Activated T-helper 1 cell treated with anti-CD3 and anti-CD28 coated beads, Interleukin-2, amount 50 U/mL, for 16 hours (primary cell): ENCODE data around the gene FBN3.
"Not testable (repeated sequence)": the region's sequence is repeated elsewhere in the genome, so short reads cannot be mapped to it uniquely, and the experiment has no call there.

Experiments
- DNase-seq, 2 donors: peaks; one replicate each; pipeline ENCODE4 v3.0.0-alpha.2; 2020; ENCODE audit warnings: low read depth in 1 of 2, low spot score in 1 of 2

FBN3 gene

DNA sequence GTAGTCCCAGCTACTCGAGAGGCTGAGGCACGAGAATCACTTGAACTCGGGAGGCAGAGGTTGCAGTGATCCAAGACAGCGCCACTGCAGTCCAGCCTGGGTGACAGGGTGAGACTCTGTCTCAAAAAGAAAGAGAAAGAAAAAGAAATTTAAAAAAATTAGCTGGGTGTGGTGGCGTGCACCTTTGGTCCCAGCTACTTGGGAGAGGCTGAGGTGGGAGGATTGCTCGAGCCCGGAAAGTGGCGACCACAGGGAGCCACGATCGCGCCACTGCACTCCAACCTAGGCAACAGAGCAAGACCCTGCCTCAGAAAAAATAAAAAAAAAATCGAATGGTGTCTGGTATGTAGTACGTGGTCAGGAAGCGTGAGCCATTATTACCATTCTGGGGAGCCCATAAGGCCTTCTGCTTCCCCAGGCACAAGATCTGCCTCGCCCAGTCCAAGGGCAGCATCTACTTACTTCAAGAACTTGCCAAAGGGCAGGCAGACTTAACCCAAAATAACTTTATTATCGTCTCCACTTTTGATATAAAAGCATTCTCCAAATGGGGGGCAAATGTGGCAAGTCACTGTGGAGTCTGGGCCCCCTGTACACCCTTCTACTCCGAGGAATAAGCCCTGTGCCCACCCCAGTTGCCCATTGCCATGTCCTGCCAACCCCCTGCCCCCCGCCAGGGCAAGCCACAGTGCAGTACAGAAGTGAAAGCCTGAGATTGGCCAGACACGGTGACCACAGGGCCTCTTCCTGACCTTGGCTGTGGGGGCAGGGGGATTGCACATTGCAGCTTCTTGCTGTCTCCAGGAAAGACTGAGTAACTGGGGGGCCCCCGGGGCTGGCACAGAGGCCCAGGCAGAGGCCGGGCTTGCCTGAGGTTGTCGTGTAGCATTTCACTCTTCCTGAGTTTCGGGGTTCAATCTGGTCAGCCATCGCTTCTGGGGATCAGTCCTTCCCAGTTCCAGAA lies 84.2 kb downstream of the FBN3 start:
- DNase-seq, result no peak

DNA sequence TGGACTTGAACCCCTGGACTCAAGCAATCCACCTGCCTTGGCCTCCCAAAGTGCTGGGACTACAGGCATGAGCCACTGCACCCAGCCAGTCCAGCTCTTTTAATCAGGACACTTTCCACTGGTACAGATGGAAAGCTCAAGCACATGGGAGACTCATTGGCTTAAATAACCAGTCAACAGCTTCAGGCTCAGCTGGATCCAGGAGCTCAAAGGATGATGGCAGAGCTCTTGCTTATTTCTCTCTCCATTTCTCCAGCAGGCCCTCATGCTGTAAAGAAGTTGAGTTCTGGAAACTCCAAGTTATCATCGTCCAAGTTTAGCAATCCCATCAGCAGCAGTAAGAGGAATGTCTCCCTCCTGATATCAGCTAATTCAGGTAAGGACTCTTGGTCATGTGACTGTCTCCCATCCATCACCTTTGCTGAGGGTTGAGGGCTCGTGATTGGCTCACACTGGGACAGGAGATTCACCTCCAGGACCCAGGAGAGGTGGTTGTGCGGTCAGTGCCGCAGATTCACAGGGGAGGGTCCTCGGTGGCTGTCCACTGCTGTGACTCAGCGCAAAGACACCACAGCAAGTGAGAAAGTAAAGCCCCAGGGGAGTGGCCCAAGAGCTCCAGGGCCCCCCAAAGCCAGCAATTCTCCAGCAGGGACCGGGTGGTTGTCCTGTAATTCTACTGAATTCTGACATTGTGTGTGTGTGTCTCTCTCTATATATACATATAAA lies 91.7 kb downstream of the FBN3 start:
- no peak for DNase-seq

DNA sequence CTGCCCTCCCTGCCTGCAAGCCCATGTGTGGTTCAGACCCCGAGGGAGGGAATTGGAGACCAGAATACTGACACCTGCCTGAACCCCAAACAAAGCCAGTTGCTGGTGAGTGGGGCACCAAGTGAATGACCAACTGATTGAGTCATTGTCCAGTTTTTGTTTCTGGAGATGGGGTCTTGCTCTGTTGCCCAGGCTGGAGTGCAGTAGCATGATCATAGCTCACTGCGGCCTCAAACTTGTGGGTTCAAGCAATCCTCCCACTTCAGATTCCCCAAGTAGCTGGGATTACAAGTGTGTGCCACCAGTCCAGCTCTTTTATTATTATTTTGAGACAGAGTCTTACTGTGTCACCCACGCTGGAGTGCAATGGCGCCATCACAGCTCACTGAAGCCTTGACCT lies 92.9 kb downstream of the FBN3 start:
- no peak for DNase-seq

DNA sequence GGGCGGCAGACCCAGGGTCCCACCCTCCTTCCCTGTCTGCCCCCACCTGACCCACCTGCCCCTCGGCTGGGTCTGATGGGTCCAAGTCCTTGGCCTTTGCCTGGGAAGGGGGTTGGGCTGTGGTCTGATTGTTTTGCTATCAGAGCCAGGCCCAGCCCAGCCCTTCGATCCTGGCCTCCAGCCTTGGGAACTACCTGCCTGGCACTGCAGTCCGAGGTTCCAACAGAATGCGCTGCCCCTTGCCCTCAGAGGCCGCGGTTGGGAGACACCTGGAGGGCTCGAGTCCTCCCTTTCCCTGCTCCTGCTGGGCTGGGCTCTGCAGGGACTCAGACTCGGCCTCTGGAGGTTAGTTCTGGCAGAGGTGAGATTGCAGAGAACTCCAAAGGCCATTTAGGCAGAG lies 95.2 kb downstream of the FBN3 start:
- DNase-seq, result no peak

DNA sequence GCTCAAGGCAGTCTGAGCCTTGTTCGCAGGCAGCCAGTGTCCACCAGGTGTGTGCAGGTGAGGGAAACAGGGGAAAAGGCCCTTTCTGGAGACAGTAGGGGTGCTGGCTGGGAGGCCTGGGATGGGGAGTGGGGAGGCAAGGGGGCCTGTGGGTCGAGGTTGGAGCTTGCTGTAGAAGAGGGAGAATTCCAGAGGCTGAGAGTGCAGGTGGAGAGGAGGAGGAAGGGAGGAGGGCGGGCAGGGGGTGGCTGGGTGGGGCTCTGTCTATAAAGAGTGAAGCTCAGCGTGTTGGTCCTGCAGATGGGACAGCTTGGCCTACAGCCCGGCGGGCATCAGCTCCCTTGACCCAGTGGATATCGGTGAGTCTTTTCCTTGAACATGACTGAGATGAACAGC lies 96.9 kb downstream of the FBN3 start, which contains the start of gene CCL25:
TSS of gene CCL25 (plus strand) at position 297 of the 396 bp plus-strand sequence. CDS start 290 bp downstream, outside the sequence.
- no peak for DNase-seq

DNA sequence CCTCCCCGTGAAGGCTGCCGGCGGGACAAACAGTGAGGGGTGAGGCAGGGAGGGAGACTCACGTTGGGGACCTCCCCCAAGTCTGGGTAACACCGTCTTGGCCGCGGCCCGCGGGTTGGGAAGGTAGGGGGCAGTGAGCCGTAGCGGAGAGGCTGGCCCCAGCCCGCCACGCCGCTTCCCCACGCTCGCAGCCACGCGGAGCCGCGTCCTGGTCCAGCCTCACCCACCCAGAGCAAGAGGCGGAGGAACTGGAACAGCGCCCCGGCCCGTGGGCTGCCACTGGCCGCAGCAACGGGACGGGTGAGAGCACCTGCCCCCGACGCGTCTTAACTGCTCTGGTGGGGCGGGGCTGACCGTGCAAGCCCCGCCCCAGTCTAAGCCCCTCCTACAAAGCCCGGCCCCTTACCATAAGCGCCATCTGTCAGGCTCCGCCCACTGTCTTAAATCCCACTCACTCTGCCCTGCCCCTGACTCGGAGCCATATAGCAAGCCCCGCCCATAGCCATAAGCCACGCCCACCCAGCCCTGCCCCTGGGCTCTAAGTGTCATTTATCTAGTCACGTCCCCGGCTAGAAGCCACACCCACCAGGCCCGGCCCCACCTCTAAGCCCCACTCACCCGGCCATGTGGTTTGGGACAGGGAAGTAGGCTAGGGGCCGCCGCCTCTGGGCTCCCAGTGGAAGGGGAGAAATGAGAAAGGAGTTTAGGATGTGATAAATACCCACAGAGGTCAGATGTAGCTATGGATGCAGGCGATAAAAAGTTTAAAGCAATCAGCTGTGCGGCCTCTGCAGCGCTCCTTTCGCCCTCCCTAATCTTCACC lies 98.9 kb downstream of the FBN3 start:
- DNase-seq, result peak; percentile 59 to 77

DNA sequence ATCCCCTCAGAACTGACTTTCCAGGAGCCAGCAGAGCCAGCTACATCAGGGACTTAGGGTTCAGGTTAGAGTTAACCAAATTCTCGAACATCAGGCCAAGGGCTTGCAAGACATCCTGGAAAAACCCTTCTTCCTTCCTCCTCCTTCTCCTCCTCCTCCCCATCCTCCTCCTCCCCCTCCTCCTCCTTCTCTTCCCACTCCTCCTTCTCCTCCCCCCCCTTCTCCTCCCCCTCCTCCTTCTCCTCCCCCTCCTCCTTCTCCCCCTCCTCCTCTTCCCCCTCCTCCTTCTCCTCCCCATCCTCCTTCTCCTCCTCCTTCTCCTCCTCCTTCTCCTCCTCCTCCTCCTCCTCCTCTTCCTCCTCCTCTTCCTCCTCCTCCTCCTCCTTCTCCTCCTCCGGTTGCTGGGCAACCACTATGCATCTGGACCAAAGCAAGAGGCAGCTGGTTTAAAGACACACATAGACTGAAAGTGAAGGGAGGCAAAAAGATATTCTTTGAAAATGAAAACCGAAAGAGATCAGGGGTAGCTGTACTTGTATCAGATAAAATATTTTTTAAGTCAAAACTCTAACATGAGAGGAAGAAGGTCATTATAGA lies 102.7 kb downstream of the FBN3 start:
- DNase-seq, result no peak

DNA sequence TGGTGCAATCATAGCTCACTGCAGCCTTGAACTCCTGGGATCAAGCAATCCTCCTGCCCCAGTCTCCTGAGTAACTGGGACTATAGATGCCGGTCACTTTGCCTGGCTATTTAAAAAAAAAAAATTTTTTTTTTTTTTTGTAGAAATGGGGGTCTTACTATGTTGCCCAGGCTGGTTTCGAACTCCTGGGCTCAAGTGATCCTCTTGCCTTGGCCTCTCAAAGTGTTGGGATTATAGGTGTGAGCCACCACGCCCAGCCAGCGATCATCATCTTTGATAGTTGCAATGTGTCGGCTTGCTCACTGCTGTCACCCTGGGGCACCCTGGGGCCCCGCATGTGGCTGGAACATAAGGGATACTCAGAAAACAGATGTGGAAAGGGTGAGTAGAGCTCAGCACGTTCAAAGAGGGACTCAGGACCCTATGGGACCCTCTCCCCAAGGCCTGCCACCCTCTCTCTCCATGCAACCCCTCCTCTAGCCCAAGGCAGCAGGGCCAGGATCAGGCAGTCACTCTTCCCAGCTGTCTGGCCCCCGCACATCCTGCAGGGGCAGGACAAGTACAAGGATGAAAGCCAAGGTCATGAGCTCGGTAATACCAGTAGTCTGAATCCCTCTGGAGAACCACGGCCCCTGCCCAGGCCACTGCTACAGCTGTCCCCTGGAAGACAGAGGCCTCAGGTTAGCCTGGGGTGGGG lies 103.4 kb downstream of the FBN3 start:
- no peak for DNase-seq

DNA sequence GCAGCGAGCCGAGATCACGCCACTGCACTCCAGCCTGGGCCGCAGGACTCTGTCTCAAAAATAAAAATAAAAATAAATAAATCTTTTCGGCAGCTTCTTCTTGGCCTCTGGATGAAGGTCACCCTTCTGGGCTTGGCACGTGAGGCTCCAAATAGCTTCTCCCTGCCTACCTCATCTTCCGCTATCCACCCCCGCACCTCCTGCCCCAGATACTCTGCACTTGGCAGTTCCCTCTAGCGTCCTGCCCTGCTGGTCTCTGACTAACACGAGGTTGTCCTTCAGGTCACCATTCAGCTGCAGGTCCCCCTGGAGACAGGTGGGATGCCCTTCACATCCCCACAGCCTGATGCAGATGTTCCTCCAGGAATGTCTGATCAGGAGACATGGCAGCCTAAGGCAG lies 105.4 kb downstream of the FBN3 start:
- DNase-seq, result no peak

DNA sequence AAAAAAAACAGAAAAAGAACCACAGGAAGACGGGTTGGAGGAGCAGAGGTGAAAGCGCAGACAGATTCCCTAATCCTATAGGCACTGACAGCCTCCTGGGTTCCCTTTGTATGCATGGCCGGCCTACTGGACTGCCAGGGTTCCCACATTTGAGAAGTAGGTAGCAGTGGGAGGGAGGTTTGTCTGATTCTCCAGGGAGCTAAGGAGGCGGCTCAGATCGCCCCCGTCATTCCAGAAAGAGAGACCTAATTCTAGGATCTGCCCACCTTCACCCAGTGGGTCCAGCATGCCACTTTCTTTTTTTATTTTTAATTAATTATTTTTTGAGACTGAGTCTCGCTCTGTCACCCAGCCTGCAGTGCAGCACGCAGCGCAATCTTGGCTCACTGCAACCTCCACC lies 106.5 kb downstream of the FBN3 start:
- no peak for DNase-seq

DNA sequence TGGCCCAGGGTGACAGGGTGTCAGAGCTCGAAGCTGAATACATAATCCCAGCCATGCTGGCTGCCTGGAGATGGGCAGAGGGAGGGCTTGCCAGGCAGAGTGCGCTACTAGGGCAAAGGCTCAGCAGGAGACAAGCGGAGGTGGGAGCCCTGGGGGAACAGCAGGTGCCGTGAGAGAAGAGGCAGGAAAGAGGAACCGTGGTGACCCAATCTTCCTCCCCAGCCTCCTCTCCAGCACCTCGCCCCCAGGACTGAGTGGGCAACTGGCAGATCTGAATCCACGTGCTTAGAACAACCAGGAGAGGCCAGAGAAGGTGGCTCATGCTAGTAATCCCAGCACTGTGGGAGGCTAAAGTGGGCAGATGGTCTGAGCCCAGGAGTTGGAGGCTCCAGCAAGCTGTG lies 107.9 kb downstream of the FBN3 start:
- no peak for DNase-seq

DNA sequence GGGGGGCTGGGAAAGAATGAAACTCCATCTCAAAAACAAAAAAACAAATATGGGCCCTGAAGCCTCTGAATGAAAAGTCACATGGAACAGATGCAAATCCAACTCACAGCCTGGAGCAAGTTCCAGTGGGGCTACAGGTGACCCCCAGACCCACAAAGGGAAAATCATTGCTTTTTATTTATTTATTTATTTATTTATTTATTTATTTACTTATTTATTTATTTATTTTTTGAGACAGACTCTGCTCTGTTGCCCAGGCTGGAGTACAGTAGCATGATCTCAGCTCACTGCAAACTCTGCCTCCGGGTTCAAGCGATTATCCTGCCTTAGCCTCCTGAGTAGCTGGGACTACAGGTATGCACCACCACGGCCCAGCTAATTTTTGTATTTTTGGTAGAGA lies 110.2 kb downstream of the FBN3 start:
- DNase-seq, result no peak

DNA sequence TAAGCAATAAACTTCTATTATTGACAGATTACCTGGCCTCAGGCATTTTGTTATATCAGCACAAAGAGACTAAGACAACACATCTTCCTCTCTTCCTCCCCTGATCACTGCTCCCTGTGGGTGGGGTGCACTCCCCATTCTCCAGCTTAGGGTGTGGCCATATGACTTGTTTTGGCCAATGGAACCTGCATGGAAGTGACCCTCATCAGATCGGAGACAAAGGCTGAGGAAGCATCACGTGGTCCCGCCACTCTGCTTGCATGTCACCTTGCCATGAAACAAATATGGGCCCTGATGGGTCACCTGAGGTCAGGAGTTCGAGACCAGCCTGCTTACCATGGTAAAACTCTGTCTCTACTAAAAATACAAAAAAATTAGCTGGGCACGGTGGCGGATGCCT lies 110.6 kb downstream of the FBN3 start:
- DNase-seq, result no peak

DNA sequence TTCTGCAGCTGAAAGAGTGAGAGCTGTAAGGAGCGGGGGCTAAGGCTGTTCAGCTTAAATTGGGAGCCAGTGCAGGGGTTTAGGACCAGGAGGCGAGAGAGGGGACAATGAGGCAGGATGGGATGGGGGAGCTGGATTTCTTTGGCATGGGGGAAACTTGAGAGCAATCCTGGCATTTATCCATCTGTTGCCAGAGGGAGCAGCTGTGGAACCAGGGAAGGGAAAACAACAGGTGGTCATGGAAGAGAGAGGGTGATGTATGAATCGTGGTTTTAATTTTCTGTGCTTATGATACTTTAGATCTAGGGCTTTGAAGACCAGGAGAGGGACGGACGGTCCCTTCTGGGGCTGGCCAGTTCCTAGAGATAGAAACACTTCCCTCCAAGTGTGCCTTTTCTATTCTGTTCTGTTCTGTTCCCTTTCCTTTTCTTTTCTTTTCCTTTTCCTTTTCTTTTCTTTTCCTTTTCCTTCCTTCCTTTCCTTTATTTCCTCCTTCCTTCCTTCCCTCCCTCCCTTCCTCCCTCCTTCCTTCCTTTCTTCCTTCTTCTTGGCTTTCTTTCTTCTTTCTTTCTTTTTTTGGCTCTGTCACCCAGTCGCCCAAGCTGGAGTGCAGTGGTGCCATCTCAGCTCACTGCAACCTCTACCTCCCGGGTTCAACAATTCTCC lies 112.8 kb downstream of the FBN3 start:
- DNase-seq, result no peak

DNA sequence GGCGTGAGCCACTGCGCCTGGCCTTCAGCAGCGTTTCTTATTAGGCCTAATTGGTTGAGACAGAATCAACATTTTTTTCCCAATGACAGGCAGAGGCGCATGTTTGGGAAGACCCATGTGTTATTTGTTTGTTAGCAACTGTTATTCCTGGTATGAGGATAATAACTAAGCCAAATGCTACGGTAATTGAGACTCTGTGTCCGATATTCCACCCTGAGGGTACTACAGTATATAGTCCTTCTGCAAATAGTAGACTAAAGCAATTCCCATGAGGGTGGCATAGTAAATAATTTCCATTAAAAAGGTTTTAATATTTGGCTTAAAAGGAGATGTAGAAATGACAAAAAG lies 115.2 kb downstream of the FBN3 start:
- DNase-seq, result no peak

DNA sequence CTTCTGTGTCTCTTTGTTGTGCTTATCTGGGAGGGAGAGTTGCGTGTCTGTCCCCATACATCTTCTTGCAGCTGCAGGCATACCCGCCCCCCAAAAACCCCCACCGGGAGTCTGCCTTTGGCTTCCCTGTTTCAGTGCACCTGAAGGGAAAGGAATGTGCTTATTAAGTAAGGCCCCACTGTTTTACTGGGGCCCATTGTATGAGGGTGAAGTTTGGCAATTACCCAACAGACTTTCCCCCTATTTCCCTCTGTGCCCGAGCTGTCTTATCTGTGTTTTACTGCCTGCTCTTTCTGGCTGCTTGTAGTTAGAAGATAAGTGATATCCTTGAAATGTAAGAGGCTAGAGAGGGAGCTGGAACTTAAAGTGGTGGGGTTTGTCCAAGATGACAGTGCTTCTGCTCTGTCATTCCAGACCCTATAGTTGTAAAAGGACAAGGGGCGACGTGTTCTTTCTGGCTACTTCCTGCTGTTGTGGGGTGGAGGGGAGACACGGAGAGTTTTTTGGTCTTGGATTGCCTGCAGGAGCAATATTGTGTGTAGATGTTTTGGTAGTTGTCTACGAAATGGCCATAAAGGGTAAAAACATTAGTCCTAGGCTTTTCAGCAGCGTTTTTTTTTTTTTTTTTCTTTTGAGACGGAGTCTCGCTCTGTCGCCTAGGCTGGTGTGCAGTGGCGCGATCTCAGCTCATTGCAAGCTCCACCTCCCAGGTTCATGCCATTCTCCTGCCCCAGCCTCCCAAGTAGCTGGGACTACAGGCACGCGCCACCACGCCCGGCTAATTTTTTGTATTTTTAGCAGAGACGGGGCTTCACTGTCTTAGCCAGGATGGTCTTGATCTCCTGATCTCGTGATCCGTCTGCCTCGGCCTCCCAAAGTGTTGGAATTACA lies 115.9 kb downstream of the FBN3 start:
- DNase-seq, result not testable (repeated sequence)

DNA sequence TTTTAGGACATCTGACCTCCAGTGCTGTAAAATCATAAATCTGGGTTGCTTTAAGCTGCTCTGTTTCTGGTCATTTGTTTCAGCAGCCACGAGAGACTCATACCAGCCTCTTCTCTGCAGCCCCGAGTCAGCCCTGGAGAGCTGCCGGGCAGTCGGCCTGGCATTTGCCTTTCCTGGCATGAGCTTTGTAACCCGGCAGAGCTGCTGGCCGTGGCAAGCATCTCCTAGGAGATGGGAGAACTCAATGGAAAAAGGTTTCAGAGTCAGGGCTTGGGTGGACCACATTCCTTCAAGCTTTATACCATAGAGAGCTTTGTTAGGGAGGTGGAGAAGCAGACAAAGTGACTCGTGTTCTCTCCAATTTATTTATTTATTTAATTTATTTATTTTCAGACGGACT lies 118.4 kb downstream of the FBN3 start:
- DNase-seq, result no peak

DNA sequence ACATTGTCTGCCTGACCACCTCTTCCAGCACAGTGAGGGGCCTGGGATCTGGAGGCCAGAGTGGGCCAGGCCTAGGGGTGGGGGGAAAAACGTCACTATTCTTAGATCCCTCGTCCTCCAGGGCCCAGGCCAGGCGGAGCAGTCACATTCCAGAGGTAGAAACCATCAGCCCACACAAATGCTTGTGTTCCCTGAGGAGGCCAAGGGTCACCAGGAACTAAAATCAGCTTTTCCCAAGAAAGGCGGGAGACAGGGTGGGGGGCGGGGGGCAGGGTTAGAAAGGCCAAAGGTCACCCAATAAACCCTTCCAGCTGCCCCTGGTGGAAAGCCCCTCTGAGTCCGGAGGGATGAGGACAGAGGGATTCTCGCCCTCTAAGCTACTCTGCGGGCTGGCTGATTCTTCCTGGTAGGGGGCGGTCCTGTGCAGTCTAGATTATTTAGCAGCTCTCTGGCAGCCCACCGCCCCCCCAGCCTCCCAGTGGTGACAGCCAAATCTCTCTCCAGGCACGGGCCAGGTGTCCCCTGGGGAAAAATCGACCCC lies 120.4 kb downstream of the FBN3 start:
- DNase-seq, result no peak

DNA sequence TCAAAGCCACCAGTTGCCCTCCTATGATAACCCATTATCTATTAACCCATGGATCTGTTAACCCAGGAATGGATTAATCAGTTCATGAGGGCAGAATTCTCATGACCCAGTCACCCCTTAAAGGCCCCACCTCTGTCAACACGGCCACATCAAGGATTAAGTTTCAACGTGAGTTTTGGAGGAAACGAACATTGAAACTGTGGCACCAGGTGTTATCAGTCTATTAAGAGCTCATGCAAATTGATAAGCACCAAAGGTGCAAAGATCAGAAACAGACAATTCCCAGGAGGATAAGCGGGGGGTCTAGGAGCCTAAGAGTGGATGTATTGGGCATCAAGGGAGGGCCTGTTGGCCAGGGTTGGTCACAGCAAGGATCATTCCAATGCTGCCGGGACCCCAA lies 124.1 kb downstream of the FBN3 start:
- DNase-seq, result no peak
